H1 (cell line): ENCODE data around the gene AFTPH. TPM values are rescaled to one million over a fixed set of nuclear protein-coding genes. Genes with fewer than 3 reads are reported as not detected.

ENCODE experiments used
- CHD2 ChIP-seq: IDR thresholded peaks from 2 replicates; pipeline ENCODE4 v1.6.1; 2012; ENCODE audit warnings: low read length, improper control_type of control experiment
- EP300 ChIP-seq, 2 experiments: IDR thresholded peaks; 1 replicate in 1 of 2; 2 replicates in 1 of 2; pipeline ENCODE4 v1.6.1; 2011 to 2012; ENCODE audit warnings: low read depth in 2 of 2, low read length in 2 of 2, mild to moderate bottlenecking in 2 of 2, borderline replicate concordance in 1 of 2, inconsistent platforms in 1 of 2, moderate library complexity in 1 of 2
- NRF1 ChIP-seq: IDR thresholded peaks from 2 replicates; pipeline ENCODE4 v1.6.1; 2011; ENCODE audit warnings: mild to moderate bottlenecking, low read depth, low read length, improper control_type of control experiment
- RAD21 ChIP-seq, 2 experiments: IDR thresholded peaks in 1 of 2; conservative IDR thresholded peaks in 1 of 2; 2 replicates each; pipeline ENCODE4 v1.6.1; 2011; ENCODE audit warnings: low read depth in 2 of 2, low read length in 2 of 2, improper control_type of control experiment in 1 of 2, inconsistent platforms in 1 of 2, mild to moderate bottlenecking in 1 of 2, moderate library complexity in 1 of 2
- RNF2 ChIP-seq: fragments of 200-900, 300-1000 bp; sonication (generic); IDR thresholded peaks from 2 replicates; pipeline ENCODE4 v1.7.1; 2016; ENCODE audit warnings: borderline replicate concordance, low read depth, mild to moderate bottlenecking, antibody characterized with exemption, low read length; ENCODE audit not compliant: poor library complexity, severe bottlenecking; ENCODE audit errors: missing control alignments
- RXRA ChIP-seq: IDR thresholded peaks from 2 replicates; pipeline ENCODE4 v1.6.1; 2011; ENCODE audit warnings: low read depth, mild to moderate bottlenecking, low read length, moderate library complexity; ENCODE audit not compliant: insufficient read depth
- polyA plus RNA-seq, 7 experiments: library from polyadenylated mRNA; depleted of rRNA in 3 of 7; stranded (reverse) in 5 of 7; unstranded in 2 of 7; fragments of >200 nt in 5 of 7; fragments of 200-250 nt in 2 of 7; gene quantifications; 1 replicate in 5 of 7; 2 replicates in 1 of 7; 4 replicates in 1 of 7; pipeline versions ENCODE4 v1.2.1 to v1.2.3, GENCODE V29; 2011 to 2013; ENCODE audit warnings: missing spikeins in 2 of 7, mixed read lengths in 2 of 7
- total RNA-seq: library from RNA; stranded (reverse); fragmentation: NEBNext Ultra II Directional; extraction: Animal tissue kit (Norgen Biotek cat#: 25700); gene quantifications from 2 replicates; pipeline ENCODE4 v1.2.1, GENCODE V29; 2021
- TF ChIP-seq, protein P1 (sequence below): fragments of 300-600 bp; sonication (generic); IDR thresholded peaks from 2 replicates; pipeline ENCODE4 v1.7.1; 2012; ENCODE audit warnings: low read length, moderate library complexity, mild to moderate bottlenecking, inconsistent platforms; ENCODE audit not compliant: insufficient replicate concordance

AFTPH gene
- total and polyA plus RNA-seq, 2 of the 8 experiments (the other 6 are each of a cell fraction or from before 2014, with no cell fraction given) = 7.3 to 15.0 TPM

DNA sequence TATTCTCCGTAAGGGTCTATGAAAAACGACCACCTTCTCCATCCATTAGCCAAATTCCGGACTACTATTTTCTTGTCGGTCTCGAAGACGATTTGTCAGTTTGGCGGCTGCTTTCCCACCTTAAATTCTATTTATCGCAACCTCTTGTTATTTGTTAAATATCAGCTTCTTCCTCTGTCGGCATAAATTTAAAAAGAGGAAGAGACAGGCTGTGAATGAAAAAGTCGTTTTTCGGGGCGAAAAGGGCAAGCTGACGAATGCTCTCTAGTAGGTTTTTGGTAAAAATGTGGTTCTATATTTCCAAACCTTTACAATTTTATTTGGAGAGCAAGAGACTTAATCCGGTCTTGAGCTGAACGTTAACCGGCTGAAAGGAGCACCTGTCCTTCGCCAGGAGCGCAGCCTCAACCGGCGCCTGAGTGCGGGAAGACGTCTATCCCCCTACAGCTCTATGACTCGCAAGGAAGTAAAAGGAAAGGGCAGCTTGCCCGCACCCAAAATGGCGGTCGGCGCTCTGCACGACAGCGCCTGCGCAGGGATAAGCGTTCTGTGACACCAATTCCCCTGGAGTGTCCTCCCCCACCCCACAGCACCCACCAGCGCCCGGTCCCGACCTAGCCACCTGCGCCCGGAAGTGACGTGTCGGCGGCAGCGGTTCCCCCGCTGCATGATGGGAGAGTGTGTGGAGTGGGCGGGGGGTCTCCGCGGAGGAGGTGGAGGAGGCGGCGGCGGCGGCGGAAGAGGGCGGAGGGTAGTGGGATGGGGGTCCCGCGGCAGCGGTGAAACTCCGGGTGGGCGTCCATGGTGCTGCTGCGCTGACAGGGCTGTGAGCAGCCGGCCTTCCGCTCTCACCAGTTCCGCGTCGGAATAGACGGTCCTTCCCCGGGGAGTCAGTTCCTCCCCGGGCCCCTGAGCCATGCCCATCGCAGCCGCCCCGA is at the start of gene AFTPH (continued):
- TF ChIP-seq, protein P1, sequence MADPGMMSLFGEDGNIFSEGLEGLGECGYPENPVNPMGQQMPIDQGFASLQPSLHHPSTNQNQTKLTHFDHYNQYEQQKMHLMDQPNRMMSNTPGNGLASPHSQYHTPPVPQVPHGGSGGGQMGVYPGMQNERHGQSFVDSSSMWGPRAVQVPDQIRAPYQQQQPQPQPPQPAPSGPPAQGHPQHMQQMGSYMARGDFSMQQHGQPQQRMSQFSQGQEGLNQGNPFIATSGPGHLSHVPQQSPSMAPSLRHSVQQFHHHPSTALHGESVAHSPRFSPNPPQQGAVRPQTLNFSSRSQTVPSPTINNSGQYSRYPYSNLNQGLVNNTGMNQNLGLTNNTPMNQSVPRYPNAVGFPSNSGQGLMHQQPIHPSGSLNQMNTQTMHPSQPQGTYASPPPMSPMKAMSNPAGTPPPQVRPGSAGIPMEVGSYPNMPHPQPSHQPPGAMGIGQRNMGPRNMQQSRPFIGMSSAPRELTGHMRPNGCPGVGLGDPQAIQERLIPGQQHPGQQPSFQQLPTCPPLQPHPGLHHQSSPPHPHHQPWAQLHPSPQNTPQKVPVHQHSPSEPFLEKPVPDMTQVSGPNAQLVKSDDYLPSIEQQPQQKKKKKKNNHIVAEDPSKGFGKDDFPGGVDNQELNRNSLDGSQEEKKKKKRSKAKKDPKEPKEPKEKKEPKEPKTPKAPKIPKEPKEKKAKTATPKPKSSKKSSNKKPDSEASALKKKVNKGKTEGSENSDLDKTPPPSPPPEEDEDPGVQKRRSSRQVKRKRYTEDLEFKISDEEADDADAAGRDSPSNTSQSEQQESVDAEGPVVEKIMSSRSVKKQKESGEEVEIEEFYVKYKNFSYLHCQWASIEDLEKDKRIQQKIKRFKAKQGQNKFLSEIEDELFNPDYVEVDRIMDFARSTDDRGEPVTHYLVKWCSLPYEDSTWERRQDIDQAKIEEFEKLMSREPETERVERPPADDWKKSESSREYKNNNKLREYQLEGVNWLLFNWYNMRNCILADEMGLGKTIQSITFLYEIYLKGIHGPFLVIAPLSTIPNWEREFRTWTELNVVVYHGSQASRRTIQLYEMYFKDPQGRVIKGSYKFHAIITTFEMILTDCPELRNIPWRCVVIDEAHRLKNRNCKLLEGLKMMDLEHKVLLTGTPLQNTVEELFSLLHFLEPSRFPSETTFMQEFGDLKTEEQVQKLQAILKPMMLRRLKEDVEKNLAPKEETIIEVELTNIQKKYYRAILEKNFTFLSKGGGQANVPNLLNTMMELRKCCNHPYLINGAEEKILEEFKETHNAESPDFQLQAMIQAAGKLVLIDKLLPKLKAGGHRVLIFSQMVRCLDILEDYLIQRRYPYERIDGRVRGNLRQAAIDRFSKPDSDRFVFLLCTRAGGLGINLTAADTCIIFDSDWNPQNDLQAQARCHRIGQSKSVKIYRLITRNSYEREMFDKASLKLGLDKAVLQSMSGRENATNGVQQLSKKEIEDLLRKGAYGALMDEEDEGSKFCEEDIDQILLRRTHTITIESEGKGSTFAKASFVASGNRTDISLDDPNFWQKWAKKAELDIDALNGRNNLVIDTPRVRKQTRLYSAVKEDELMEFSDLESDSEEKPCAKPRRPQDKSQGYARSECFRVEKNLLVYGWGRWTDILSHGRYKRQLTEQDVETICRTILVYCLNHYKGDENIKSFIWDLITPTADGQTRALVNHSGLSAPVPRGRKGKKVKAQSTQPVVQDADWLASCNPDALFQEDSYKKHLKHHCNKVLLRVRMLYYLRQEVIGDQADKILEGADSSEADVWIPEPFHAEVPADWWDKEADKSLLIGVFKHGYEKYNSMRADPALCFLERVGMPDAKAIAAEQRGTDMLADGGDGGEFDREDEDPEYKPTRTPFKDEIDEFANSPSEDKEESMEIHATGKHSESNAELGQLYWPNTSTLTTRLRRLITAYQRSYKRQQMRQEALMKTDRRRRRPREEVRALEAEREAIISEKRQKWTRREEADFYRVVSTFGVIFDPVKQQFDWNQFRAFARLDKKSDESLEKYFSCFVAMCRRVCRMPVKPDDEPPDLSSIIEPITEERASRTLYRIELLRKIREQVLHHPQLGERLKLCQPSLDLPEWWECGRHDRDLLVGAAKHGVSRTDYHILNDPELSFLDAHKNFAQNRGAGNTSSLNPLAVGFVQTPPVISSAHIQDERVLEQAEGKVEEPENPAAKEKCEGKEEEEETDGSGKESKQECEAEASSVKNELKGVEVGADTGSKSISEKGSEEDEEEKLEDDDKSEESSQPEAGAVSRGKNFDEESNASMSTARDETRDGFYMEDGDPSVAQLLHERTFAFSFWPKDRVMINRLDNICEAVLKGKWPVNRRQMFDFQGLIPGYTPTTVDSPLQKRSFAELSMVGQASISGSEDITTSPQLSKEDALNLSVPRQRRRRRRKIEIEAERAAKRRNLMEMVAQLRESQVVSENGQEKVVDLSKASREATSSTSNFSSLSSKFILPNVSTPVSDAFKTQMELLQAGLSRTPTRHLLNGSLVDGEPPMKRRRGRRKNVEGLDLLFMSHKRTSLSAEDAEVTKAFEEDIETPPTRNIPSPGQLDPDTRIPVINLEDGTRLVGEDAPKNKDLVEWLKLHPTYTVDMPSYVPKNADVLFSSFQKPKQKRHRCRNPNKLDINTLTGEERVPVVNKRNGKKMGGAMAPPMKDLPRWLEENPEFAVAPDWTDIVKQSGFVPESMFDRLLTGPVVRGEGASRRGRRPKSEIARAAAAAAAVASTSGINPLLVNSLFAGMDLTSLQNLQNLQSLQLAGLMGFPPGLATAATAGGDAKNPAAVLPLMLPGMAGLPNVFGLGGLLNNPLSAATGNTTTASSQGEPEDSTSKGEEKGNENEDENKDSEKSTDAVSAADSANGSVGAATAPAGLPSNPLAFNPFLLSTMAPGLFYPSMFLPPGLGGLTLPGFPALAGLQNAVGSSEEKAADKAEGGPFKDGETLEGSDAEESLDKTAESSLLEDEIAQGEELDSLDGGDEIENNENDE = no peak
- TF ChIP-seq NRF1 (peak; percentile 87), RAD21 (IDR thresholded peaks at IDR 0.05 in 1 of 2, conservative IDR thresholded peaks at IDR 0.05 in 1 of 2; ENCODE audit: low read depth in 2 of 2, low read length in 2 of 2) (0 out of 4 replicates have a peak, but pooled peaks of 1 of the 2 experiments have one; percentile 1), RXRA (no peak), EP300 (IDR thresholded peaks at IDR 0.05; ENCODE audit: borderline replicate concordance in 1 of 2, low read depth in 2 of 2, low read length in 2 of 2) (no peak), RNF2 (no peak), CHD2 (no peak)
